Fibroblast of lung (primary cell): Measurements from ENCODE around the gene ADAMTSL1. TPM values are rescaled to one million over a fixed set of nuclear protein-coding genes. Genes with fewer than 3 reads are reported as not detected.
A peak's percentile ranks its signal among the peaks of the same experiment; 100 is the strongest.
"Not testable (repeated sequence)": the region's sequence is repeated elsewhere in the genome, so short reads cannot be mapped to it uniquely, and the experiment has no call there.

Experiments
- DNase-seq, 2 donors: peaks; one replicate each; pipeline versions ENCODE4 v3.0.0 to v3.0.0-alpha.2; 2010; ENCODE audit warnings: low read depth in 2 of 2
- H2AFZ ChIP-seq: 2 replicates; pipeline ENCODE4 v1.5.1; 2012; ENCODE audit warnings: low read length, control low read depth, inconsistent platforms
- H3K27ac ChIP-seq: 2 replicates; pipeline ENCODE4 v1.5.1; 2011; ENCODE audit warnings: low read length, control low read depth; ENCODE audit not compliant: insufficient read depth
- H3K27me3 ChIP-seq: 2 replicates; pipeline ENCODE4 v1.5.1; 2011; ENCODE audit warnings: mild to moderate bottlenecking, low read length; ENCODE audit not compliant: control insufficient read depth, insufficient read depth
- H3K36me3 ChIP-seq: 2 replicates; pipeline ENCODE4 v1.5.1; 2011; ENCODE audit warnings: low read length; ENCODE audit not compliant: control insufficient read depth, insufficient read depth
- H3K4me1 ChIP-seq: 2 replicates; pipeline ENCODE4 v1.5.1; 2011; ENCODE audit warnings: low read length; ENCODE audit not compliant: control insufficient read depth, insufficient read depth; ENCODE audit errors: extremely low read depth
- H3K4me2 ChIP-seq: 2 replicates; pipeline ENCODE4 v1.5.1; 2011; ENCODE audit warnings: low read length, control low read depth; ENCODE audit not compliant: insufficient read depth; ENCODE audit errors: extremely low read depth
- H3K4me3 ChIP-seq, 4 experiments: fragments of 200-600 bp in 1 of 4; sonication (generic) in 1 of 4; replicated peaks in 1 of 4; 2 replicates each; pipeline ENCODE4 v1.5.1; 2011 to 2016; ENCODE audit warnings: low read length in 4 of 4, low read depth in 3 of 4, mild to moderate bottlenecking in 3 of 4, control low read depth in 2 of 4, inconsistent platforms in 1 of 4, mixed read lengths in 1 of 4; ENCODE audit not compliant: insufficient read depth in 1 of 4; ENCODE audit errors: control extremely low read depth in 1 of 4
- H3K79me2 ChIP-seq: 2 replicates; pipeline ENCODE4 v1.5.1; 2012; ENCODE audit warnings: mild to moderate bottlenecking, low read length, inconsistent platforms; ENCODE audit not compliant: control insufficient read depth, insufficient read depth
- H3K9ac ChIP-seq: 2 replicates; pipeline ENCODE4 v1.5.1; 2011; ENCODE audit warnings: mild to moderate bottlenecking, low read length, control low read depth; ENCODE audit not compliant: insufficient read depth
- H3K9me3 ChIP-seq: 2 replicates; pipeline ENCODE4 v1.5.1; 2012; ENCODE audit warnings: low read depth, low read length; ENCODE audit not compliant: control insufficient read depth, insufficient read depth
- H4K20me1 ChIP-seq: 2 replicates; pipeline ENCODE4 v1.5.1; 2011; ENCODE audit warnings: low read length; ENCODE audit not compliant: control insufficient read depth, insufficient read depth; ENCODE audit errors: extremely low read depth
- CTCF ChIP-seq, 2 donors: IDR thresholded peaks in 1 of 2; conservative IDR thresholded peaks in 1 of 2; 1 replicate in 1 of 2; 2 replicates in 1 of 2; pipeline ENCODE4 v1.5.1; 2011 to 2012; ENCODE audit warnings: low read length in 2 of 2, control low read depth in 1 of 2, inconsistent platforms in 1 of 2, low read depth in 1 of 2, mild to moderate bottlenecking in 1 of 2
- EZH2 ChIP-seq: IDR thresholded peaks from 2 replicates; pipeline ENCODE4 v1.5.1; 2012; ENCODE audit warnings: low read length, control low read depth, mild to moderate bottlenecking; ENCODE audit errors: missing control alignments
- polyA plus RNA-seq, 2 donors: library from polyadenylated mRNA; depleted of rRNA in 1 of 2; stranded (reverse) in 1 of 2; unstranded in 1 of 2; fragments of >200 nt; gene quantifications; 2 replicates each; pipeline ENCODE4 v1.2.1, GENCODE V29; 2011 to 2012; ENCODE audit warnings: missing spikeins in 1 of 2
- total RNA-seq: library from RNA; depleted of rRNA; stranded (reverse); fragments of >200 nt; gene quantifications from 2 replicates; pipeline ENCODE4 v1.2.1, GENCODE V29; 2014

The ADAMTSL1 gene
- total and polyA plus RNA-seq, 2 donors (not counting 1 experiment from before 2014, with no cell fraction given) = 19.3 to 27.9 TPM

DNA sequence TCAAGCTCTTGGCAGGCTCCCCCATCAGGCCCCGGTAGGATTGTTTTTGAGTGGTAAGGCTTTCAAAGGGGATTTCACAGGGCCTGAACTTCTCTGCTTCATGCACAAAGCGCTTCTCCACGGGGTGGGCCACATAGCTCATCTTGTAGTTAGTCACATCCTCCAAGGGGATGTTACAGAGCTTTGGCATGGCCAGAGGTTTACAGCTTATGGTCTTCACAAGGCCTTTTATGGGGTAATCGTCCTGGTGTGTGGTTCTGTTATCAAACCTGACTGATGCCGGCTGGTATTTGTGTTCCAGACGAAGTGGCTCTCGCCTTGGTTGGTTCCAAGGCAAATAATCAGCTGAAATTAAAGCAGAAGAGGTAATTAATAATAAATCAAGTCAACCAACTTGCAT, 454.8 kb downstream of the ADAMTSL1 start:
- Histone ChIP-seq H3K79me2 (no peaks in the 10 kb centered on the region), H3K4me3 (no peak overlapping the region), H3K4me2 (no peak overlapping the region), H3K4me1 (no peaks in the 10 kb centered on the region), H3K27ac (no peak overlapping the region), H3K9me3 (no peaks in the 10 kb centered on the region), H2AFZ (no peak overlapping the region), H3K9ac (no peak overlapping the region), H3K27me3 (no peaks in the 10 kb centered on the region), H3K36me3 (no peaks in the 10 kb centered on the region), H4K20me1 (no peaks in the 10 kb centered on the region)
- peak in 1 of 2 donors; percentile 85 for DNase-seq
- no peak for TF ChIP-seq CTCF (conservative IDR thresholded peaks at IDR 0.05 in 1 of 2, IDR thresholded peaks at IDR 0.05 in 1 of 2; ENCODE audit: low read depth in 1 of 2, low read length in 2 of 2)
- TF ChIP-seq EZH2 = no peak

DNA sequence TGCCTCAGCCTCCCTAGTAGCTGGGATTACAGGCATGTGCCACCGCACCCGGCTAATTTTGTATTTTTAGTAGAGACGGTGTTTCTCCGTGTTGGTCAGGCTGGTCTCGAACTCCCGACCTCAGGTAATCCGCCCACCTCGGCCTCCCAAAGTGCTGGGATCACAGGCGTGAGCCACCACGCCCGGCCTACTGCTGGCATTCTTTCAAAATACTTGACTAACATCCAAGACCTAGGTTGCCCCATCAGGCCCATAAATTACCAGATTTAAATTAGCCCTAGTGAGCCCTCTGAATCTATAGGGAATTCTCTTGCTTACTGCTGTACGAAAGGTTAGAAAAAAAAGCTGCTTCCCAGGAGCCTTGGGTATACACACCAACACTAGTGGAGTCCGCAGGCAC, 456.7 kb downstream of the ADAMTSL1 start:
- H3K27me3 ChIP-seq, H2AFZ ChIP-seq, H3K36me3 ChIP-seq, DNase-seq, H3K79me2 ChIP-seq, H3K27ac ChIP-seq, H3K4me3 ChIP-seq, H3K4me2 ChIP-seq, H3K4me1 ChIP-seq, H4K20me1 ChIP-seq, H3K9ac ChIP-seq, H3K9me3 ChIP-seq: not testable (repeated sequence)

GRCh38 chr9:18935541-18935940, 461.6 kb downstream of the ADAMTSL1 start:
- Histone ChIP-seq H3K27me3 (no peaks in the 10 kb centered on the region), H3K36me3 (no peaks in the 10 kb centered on the region), H3K79me2 (no peaks in the 10 kb centered on the region), H3K27ac (no peak overlapping the region), H3K9me3 (no peaks in the 10 kb centered on the region), H4K20me1 (no peaks in the 10 kb centered on the region), H2AFZ (no peak overlapping the region), H3K4me2 (no peak overlapping the region), H3K4me1 (no peaks in the 10 kb centered on the region), H3K9ac (no peak overlapping the region), H3K4me3 (no peak overlapping the region)
- TF ChIP-seq CTCF (conservative IDR thresholded peaks at IDR 0.05 in 1 of 2, IDR thresholded peaks at IDR 0.05 in 1 of 2; ENCODE audit: low read depth in 1 of 2, low read length in 2 of 2) = no peak
- no peak for TF ChIP-seq EZH2
- DNase-seq = peak in 1 of 2 donors; percentile 25
